Stimulated activated CD8-positive, alpha-beta memory T cell treated with anti-CD3 and anti-CD28 coated beads, Interleukin-12 subunit alpha, Interleukin-12 subunit beta, amount 100 ng/mL, for 1 hour (primary cell): ENCODE data around the gene TRIM27.
"Not testable (repeated sequence)": the region's sequence is repeated elsewhere in the genome, so short reads cannot be mapped to it uniquely, and the experiment has no call there.

Experiments used
- DNase-seq: peaks from one replicate; pipeline ENCODE4 v3.0.0-alpha.2; 2020; ENCODE audit warnings: low read depth

The TRIM27 gene, protein sequence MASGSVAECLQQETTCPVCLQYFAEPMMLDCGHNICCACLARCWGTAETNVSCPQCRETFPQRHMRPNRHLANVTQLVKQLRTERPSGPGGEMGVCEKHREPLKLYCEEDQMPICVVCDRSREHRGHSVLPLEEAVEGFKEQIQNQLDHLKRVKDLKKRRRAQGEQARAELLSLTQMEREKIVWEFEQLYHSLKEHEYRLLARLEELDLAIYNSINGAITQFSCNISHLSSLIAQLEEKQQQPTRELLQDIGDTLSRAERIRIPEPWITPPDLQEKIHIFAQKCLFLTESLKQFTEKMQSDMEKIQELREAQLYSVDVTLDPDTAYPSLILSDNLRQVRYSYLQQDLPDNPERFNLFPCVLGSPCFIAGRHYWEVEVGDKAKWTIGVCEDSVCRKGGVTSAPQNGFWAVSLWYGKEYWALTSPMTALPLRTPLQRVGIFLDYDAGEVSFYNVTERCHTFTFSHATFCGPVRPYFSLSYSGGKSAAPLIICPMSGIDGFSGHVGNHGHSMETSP

DNA sequence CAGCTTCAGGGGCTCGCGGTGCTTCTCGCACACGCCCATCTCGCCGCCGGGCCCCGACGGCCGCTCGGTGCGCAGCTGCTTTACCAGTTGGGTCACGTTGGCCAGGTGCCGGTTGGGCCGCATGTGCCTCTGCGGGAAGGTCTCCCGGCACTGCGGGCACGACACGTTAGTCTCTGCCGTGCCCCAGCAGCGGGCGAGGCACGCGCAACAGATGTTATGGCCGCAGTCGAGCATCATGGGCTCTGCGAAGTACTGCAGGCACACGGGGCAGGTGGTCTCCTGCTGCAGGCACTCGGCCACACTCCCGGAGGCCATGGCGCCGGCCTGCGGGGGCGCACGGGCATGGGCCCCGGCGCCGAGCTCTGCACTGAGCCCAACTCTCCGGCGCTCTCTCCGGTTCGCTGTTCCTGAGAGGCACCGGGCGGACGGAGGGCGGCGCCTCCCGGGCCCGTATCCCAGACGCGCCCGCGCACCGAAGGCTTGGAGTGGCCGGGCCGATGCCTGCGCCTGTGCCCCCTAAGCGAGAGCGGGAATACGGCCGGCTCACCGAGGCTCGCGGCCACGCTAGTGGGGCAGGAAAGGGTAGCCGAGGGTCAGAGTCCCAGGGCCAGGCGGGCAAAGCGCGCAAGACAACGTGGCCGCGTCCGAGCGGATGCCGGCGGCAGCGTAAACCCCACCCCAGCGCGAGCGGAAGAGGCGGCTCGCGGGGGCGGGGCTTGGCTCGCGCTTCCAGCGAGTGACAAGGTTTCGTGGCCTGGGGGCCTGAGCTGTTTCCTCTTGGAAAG, at the start of gene TRIM27:
TRIM27 (minus strand) TSS at position 668 of the 785 bp plus-strand sequence; CDS start at position 315, 353 bp downstream.
- peak; percentile 63 for DNase-seq

DNA sequence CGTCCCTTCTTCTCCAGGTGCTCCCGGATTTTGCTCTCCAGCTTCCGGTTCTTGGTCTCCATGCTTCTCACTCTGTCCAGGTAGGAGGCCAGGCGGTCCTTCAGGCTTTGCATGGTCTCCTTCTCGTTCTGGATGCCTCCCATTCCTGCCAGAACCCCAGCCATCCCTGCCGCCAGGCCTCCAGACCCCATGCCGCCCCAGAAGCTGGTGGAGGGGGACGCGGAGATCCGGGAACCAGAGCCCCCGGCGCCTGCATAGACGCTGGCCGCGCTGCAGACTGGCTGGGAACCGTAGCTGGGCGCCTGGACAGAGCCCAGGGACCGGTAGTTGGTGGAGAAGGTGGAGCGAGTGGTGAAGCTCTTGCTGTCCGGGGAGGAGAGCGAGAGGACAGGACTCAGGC, 46.3 kb upstream of the TRIM27 start:
- DNase-seq: not testable (repeated sequence)

DNA sequence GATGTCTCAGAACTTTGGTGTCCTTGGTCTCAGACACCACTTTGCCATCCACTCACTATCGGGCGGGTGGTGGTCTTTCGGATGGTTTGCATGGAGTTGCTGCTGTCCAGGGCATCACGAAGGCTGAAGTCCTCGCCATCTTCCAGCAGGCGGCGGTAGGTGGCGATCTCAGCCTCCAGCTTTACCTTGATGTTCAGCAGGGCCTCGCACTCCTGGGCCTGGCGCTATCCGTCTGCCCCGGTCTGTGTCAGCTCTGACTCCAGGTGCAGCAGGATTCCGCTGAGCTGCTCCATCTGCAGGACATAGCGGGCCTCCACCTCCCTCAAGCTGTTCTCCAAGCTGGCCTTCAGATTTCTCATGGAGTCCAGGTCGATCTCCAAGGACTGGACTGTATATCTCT, 45.3 kb upstream of the TRIM27 start:
- DNase-seq: no peak

DNA sequence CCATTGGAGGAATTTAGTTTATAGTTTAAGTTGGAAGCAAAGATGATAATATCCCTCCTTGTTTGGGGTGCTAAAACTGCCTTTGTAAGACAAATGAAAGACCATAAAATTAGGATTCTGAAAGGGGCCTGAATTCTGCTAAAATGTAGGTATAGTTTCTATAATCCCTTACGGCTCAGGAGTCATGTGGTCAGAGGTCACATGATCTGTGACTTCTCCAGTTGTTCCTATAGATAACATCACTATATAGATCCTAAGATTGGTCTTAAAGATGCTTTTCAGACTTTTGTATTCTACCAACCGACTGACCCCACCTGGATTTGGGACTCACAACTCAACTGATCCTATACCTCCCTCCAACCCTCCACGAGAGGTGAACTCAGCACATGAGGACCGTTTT, 44.7 kb upstream of the TRIM27 start:
- DNase-seq: no peak

DNA sequence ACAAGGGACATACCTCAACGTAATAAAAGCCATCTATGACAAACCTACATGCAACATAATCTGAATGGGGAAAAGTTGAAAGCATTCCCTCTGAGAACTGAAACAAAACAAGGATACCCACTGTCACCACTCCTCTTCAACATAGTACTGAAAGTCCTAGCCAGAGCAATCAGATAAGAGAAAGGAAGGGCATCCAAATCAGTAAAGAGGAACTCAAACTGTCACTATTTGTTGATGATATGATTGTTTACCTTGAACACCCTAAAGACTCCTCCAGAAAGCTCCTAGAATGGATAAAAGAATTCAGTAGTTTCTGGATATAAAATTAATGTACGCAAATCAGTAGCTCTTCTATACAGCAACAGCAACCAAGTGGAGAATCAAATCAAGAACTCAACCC, 41.9 kb upstream of the TRIM27 start:
- DNase-seq: no peak

DNA sequence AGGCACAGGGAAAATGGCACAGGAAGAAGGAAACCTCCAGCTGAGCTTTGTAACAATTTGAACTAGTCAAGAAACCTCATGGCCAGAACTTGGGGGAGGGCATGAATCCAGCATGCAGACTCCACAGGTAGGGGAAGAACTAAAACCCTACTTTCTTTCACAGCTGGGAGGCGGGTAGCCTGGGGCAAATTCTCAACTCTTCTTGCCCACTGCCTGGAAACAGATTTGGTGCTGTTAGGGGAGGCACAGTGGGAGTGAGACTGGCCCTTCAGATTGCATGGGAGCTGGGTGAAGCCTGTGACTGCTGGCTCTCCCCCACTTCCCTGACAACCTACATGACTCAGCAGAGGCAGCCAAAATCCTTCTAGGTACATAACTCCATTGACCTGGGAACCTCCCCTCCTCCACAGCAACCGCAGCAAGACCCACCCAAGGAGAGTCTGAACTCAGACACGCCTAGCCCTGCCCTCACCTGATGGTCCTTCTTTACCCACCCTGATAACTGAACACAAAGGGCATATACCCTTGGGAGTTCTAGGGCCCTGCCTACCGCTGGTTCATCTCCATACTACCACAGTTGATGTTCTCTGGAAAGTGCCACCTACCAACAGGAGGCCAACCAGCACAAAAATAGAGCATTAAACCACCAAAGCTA, 37.2 kb upstream of the TRIM27 start:
- no peak for DNase-seq

DNA sequence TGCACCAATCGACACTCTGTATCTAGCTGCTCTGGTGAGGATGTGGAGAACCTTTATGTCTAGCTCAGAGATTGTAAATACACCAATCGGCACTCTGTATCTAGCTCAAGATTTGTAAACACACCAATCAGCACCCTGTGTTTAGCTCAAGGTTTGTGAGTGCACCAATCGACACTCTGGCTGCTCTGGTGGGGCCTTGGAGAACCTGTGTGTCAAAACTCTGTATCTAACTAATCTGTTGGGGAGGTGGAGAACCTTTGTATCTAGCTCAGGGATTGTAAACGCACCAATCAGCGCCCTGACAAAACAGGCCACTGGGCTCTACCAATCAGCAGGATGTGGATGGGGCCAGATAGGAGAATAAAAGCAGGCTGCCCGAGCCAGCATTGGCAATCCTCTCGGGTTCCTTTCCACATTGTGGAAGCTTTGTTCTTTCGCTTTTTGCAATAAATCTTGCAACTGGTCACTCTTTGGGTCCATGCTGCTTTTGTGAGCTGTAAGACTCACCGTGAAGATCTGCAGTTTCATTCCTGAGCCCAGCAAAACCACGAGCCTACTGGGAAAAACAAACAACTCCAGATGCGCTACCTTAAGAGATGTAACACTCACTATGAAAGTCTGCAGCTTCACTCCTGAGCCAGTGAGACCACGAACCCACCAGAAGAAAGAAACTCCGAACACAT, 34.9 kb upstream of the TRIM27 start:
- DNase-seq: not testable (repeated sequence)

DNA sequence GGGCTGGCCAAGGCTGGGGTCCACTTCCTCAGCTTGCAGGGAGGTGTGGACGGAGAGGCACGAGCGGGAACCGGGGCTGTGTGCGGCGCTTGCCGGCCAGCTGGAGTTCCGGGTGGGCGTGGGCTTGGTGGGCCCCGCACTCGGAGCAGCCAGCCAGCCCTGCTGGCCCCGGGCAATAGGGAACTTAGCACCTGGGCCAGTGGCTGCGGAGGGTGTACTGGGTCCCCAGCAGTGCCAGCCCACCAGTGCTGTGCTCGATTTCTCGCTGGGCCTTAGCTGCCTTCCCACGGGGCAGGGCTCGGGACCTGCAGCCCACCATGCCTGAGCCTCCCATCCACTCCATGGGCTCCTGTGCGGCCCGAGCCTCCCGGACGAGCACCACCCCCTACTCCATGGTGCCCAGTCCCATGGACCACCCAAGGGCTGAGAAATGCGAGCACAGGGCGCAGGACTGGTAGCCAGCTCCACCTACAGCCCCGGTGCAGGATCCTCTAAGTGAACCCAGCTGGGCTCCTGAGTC, 34.1 kb upstream of the TRIM27 start:
- not testable (repeated sequence) for DNase-seq

DNA sequence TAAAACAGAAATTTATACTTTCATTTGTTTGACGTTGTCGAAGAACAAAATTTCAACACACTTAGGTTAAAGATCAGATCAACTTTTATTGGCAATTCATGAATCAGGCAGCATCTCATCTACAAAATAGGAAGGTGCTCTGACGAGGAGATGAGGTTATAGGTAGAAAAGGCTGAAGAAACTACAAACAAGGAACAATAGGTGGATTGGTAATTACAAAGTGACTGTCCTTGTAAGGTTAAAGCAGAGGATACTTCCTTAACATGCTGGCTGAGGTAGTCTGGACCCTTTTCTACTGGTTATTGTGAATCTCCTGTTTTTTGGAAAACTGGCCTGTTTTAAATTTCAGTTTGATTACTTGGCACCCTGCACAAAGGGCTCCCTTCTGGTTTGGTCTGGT, 32.5 kb upstream of the TRIM27 start:
- no peak for DNase-seq

DNA sequence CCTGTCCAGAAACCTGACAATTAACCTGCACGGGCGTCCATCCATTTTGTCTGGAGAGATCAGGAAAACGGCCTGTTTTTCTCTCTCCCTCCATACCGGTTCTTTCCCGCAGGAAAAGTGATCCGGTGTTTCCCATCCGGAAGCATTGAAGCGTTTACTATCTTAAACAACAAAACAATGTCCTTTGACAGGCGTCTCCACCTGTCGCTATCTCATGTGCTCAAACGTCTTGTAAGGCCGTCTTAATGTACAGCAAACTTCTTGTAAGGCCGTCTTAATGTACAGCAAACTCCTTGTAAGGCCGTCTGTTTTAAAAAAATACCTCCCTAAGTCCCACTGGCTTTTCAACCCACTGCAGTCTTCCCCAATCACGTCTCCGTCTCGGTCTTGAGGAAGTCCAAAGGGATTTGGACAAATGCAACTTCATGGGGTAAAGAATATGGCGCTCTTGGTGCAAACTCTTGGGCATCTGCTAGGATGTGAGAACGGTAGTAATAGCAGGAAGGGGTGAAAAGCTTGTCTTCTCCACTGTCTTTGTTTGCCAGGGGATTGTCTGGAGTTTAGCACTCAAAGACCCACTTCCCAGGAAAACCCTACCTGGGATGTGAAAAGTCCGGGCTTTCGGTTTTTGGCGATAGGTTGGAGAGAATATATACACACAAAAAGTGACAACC, 29.9 kb upstream of the TRIM27 start:
- DNase-seq: no peak

DNA sequence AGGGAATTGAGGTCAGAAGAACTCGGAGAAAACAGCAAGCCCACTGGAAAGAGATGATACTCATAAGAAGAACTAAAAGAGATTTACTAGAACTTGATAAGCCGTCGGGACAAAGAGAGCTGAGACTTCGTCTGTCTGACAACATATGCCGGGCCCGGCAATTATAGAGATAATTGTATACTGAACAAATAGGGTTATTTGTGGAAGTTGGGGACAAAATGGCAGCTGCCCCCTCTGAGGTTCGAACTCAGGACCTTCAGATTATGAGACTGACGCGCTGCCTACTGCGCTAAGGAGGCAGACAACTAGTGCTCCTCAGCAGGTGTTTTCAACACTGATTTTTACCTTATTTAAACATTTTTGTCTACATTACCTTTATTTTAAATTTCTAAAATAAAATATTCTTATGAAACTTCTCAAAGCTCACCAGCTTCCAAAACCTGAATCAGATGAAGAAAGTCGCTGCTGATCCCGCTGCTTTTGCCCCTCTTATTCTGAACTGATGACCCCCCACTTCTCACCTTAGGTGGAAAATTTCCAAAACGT, 29.3 kb upstream of the TRIM27 start:
- peak; percentile 16 for DNase-seq

DNA sequence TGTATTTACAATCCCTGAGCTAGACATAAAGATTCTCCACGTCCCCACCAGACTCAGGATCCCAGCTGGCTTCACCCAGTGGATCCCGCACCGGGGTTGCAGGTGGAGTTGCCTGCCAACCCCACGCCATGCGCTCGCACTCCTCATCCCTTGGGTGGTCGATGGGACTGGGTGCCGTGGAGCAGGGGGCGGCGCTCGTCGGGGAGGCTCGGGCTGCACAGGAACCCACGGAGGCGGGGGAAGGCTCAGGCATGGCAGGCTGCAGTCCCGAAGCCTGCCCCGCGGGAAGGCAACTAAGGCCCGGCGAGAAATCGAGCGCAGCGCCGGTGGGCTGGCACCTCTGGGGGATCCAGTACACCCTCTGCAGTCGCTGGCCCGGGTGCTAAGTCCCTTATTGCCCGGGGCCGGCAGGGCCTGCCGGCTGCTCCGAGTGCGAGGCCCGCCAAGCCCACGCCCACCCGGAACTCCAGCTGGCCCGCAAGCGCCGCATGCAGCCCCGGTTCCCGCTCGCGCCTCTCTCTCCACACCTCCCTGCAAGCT, 25.9 kb upstream of the TRIM27 start:
- not testable (repeated sequence) for DNase-seq

DNA sequence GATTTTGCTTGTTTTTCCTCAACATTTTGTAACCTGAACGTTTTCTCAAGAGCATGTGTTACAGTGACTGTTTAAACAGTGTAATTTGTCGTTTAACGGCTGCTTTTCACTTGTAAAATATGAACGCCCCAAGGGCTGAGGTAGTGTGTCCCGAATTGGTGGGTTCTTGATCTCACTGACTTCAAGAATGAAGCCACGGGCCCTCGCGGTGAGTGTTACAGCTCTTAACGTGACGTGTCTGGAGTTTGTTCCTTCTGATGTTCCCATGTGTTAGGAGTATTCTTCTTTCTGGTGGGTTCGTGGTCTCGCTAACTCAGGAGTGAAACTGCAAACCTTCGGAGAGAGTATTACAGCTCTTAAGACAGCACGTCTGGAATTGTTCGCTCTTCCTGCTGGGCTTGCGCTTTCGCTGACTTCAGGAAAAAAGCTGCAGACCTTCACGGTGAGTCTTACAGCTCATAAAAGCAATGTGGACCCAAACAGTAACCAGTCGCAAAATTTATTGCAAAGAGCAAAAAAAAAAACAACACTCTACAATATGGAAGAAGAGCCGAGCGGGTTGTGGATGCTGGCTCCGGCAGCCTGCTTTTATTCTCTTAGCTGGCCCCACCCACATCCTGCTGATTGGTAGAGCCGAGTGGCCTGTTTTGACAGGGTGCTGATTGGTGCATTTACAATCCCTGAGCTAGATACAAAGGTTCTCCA, 25.1 kb upstream of the TRIM27 start:
- no peak for DNase-seq

DNA sequence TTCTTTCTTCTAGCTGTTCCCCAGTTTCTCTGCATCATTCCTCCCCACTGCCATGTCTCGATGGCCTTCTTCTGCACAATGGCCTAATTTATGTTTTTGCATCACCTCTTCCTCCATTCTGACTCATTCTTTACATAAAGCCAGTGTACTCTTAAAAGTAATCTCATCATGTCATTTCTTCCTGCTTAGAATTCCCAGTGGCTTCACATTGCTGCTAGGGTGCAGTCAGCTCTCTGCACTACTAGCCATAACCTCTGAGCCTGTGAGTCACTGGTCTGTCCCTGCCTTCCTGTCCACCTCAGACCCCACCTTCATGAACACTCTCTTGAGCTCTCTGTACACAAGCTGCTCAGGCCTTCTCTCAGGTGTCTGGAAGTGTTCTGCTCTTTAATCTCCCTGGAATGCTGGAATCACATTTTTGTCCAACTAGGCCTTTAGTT, 24.1 kb upstream of the TRIM27 start:
- DNase-seq: no peak

DNA sequence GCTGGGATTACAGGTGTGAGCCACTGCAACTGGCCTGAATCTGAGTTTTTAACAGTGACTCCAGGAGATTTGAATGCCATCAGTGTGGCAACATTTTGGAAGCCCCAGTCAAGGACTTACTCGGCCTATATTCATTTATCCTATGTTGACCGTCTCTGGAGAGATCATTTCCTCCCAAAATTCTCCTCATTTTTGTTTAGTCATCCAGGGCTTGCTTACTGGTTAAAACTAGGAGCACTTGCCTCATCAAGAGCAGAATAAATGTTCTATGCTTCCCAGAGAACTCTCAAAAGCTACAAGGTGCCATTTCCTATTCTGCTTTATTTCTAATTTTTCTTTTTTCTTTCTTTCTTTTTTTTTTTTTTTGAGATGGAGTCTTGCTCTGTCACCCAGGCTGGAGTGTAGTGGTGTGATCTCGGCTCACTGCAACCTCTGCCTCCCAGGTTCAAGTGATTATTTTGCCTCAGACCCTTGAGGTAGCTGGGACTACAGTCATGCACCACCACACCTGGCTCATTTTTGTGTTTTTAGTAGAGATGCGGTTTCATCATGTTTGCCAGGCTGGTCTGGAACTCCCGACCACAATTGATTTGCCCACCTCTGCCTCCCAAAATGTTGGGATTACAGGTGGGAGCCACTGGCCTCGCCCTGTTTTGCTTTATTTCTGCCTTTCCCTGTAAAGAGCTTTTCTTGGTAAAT, 23.4 kb upstream of the TRIM27 start:
- DNase-seq: no peak

DNA sequence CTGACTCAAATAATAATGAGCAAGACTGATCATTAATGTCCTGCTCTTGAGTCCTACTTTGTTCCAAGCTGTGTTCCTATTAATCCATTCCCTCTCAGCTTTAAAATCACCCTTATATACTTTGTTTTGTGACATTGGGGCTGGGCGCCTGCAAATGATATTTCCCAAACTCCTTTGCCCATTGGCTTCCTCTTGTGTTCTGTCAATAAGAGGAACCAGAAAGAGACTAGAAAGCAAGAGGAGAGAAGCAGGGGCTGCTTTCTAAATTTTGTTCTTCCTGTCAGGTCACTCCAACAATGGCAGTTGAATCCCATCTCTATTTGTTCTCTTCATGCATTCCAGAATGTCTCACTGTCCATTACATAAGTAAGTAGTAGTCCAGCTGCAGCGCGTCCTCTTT, 21.6 kb upstream of the TRIM27 start:
- no peak for DNase-seq

DNA sequence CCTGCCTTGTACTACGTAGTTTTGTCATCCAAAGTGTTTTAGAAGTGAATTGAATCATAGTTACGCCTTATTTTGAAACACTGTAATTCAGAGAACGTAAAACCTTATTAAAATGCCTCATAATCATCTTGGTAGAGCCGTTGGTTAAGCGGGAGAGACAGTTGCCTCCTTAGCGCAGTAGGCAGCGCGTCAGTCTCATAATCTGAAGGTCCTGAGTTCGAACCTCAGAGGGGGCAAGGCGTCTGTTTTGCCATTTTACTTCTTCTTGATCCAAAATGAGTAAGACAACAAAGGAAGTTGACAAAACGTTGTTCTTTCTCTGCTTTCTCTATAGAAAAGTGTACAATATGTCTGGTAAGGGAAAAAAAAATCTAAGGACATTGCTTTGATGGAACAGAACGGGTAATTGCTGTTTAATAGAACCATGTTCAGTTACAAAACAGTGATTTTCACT, 20.7 kb upstream of the TRIM27 start:
- peak; percentile 53 for DNase-seq

DNA sequence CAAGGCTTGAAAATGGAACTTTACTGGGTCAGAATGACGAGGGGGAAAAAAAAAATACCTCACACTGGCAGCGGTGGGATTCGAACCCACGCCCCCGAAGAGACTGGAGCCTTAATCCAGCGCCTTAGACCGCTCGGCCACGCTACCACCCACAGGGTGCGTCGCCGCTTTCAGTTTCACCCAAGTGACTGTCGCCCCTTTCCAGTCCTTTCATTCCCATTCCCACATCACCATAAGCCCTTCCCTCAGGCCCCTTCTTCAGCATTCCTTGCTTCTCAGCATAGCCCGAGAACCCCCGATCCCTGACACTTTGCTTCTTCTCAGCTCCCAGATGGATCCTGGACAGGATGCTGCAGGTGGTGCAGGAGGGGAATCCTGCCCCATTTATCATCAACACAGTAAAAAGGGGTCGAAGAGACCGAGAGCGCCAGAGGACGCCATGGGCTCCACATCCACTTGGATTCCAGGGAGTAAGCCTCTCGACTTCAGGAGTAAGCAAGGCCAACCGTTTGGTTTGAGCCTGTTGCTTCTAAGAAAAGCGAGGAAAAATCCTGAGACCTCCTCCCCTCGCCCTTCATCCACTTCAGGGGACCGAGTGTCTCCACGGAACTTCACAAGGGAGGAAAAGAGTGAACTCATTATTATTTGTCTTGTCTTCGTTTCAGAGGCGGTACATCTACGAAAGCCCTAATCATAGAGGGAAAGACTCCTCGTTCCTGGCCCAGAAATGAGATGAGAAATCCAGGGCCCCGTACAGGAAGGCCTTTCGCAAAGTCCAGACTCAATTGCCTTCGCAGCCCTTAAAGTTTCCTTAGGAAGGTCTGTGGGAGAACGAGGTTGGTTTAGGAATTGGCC, 20.0 kb upstream of the TRIM27 start:
- DNase-seq: no peak
